Raji (cell line): ENCODE measurements around the gene TMEM156.

Experiments used
- POLR2A ChIP-seq: IDR thresholded peaks from 2 replicates; pipeline ENCODE4 v1.6.1; 2011; ENCODE audit warnings: low read depth, low read length, control low read depth; ENCODE audit not compliant: insufficient read depth

TMEM156 gene

DNA sequence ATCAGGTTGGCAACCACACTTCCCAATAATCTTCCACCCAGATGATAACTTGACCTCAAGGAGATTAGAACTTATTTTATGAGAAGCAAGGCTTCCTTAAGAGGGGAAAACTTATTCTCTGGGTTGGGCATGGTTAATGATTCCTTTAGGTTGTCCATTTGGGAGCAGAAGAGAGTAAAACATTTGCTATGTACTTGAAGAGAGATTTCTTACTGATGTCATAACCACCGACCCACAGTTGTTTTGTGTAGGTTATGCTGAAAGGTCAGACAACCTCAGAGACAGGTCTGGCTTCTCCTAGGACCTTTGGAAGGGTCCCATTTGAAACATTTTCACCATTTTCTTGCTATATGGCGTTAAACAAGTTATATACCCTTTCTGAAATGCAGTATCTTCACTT, 108.5 kb downstream of the TMEM156 start:
- TF ChIP-seq POLR2A, result no peak

DNA sequence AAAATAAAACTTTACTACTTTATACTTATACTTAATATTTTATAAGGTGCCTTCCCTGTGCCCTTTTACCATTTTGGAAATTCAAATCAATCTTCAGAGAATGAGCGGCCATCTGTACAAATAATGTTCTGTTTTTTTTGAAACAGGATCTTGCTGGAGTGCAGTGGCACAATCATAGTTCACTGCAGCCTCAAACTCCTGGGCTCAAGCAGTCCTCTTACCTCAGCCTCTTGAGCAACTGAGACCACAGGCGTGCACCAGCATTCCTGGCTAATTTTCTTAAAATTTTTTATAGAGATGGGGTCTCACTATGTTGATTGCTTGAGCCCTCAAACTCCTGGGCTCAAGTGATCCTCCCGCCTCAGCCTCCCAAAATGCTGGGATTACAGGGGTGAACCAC, 111.1 kb downstream of the TMEM156 start:
- no peak for TF ChIP-seq POLR2A

GRCh38 chr4:38920677-38921076, 111.5 kb downstream of the TMEM156 start:
- no peak for TF ChIP-seq POLR2A

DNA sequence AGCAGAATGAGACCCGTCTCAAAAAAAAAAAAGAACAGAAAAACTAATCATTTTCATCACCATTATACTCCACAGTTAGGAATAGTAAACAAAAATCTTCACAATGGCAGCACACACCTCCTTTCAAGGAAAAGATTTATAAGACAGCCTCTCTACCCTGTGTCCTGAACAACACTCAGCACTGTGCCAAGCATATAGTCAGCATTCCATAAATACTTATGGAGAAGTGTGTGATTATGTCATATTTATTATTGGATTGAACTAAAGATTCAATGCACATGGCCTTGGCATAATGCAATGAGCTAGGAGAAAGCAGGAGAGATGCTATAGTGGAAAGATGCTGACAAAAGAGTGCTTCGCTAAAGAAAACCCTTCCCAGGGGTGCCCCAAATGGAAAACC, 112.0 kb downstream of the TMEM156 start:
- no peak for TF ChIP-seq POLR2A

DNA sequence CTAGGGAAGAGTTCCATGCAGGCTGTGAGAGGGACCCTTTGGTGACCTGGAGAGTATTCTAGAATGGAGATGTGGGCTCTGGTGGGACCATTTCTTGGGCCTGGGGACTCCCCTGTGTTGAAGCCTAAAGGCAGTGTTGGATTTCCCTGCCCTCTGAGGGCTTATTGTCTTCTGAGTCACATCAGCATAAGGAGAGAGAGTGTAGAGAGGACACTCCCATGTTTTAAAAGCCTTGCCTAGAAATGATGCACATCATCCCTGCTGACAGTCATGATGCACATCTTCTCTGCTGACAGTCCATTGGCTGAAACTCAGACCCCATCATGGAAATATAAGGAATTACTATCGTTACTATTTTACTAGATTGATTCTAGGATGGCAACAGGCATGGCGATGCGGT, 112.7 kb downstream of the TMEM156 start:
- no peak for TF ChIP-seq POLR2A

DNA sequence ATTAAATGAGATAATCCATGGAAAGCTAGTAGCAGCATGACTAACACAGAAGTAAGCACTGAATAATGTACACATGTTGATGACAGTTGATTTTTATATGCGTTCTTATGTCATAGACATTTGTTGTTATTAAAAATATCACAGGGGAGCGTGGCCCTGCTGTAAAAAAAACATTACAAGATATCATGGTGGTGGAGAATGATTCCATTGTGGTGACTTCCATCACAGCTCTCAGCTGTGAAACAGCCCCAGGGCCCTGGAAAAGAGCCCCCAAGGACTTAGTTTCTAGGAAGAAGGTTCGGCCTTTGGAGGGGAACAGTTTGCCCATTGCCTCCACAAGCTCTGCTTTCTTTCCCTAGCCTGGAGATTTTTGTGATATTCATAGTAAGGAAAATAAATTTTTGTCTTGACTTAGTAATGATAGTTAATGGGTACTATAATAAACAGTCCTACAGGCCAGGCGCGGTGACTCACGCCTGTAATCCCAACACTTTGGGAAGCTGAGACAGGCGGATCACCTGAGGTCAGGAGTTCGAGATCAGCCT, 114.7 kb downstream of the TMEM156 start:
- TF ChIP-seq POLR2A, result no peak
